Gastroesophageal sphincter (tissue), 4 donors: ENCODE data around the gene MED16. TPM values are rescaled to one million over a fixed set of nuclear protein-coding genes. Genes with fewer than 3 reads are reported as not detected.

Experiments
- ATAC-seq: fragments of 150-250 bp; one replicate; pipeline ENCODE4 v1.9.1; 2016; ENCODE audit warnings: mild to moderate bottlenecking, moderate library complexity
- H3K27ac ChIP-seq, 4 donors: fragments of 200-600 bp; sonication (generic) in 3 of 4; 1 replicate in 3 of 4; 2 replicates in 1 of 4; pipeline ENCODE4 v1.5.1; 2016 to 2019
- H3K27me3 ChIP-seq: fragments of 200-600 bp; sonication (generic); one replicate; pipeline ENCODE4 v1.5.1; 2019
- H3K36me3 ChIP-seq, 2 donors: fragments of 200-600 bp; sonication (generic); one replicate each; pipeline ENCODE4 v1.5.1; 2019; ENCODE audit warnings: control low read depth in 1 of 2
- H3K4me1 ChIP-seq, 3 donors: fragments of 200-600 bp; sonication (generic); 1 replicate in 2 of 3; 2 replicates in 1 of 3; pipeline ENCODE4 v1.5.1; 2016 to 2019; ENCODE audit warnings: control low read depth in 2 of 3
- H3K4me3 ChIP-seq, 2 donors: fragments of 200-600 bp; sonication (generic); one replicate each; pipeline ENCODE4 v1.5.1; 2019; ENCODE audit warnings: mild to moderate bottlenecking in 1 of 2, moderate library complexity in 1 of 2
- H3K9me3 ChIP-seq, 3 donors: fragments of 200-600 bp; sonication (generic); one replicate each; pipeline ENCODE4 v1.5.1; 2017 to 2019; ENCODE audit warnings: control low read depth in 2 of 3
- EP300 ChIP-seq: sonication (generic); formaldehyde crosslinking; IDR thresholded peaks from one replicate; pipeline ENCODE4 v1.6.1; 2017; ENCODE audit warnings: antibody characterized with exemption, mild to moderate bottlenecking
- POLR2A ChIP-seq, 2 donors: fragments of 450-650 bp; IDR thresholded peaks; one replicate each; pipeline ENCODE4 v1.6.1; 2017; ENCODE audit warnings: antibody characterized with exemption in 2 of 2, mild to moderate bottlenecking in 2 of 2, moderate library complexity in 1 of 2
- POLR2AphosphoS5 ChIP-seq: sonication (generic); formaldehyde crosslinking; IDR thresholded peaks from one replicate; pipeline ENCODE4 v1.6.1; 2017; ENCODE audit warnings: antibody characterized with exemption
- WGBS, 2 donors: methylation state at CpG; one replicate each; pipeline ENCODE4 v1.1.5; 2018; ENCODE audit warnings: low coverage in 1 of 2; 5-methylcytosine and 5-hydroxymethylcytosine counted together
- total RNA-seq, 4 donors: library from RNA; depleted of rRNA; stranded (reverse); fragments of >200 nt; gene quantifications; one replicate each; pipeline ENCODE4 v1.1.0, GENCODE V29; 2016
- TF ChIP-seq, protein P1 (sequence below), 4 experiments: fragments of 200-600 bp in 2 of 4; fragments of 450-650 bp in 2 of 4; sonication (generic) in 1 of 4; IDR thresholded peaks; one replicate each; pipeline ENCODE4 v1.5.1; 2017 to 2019; ENCODE audit warnings: antibody characterized with exemption in 4 of 4, mild to moderate bottlenecking in 2 of 4, moderate library complexity in 2 of 4

The MED16 gene
- total RNA-seq, 4 donors from 2014 or later: 20.2 to 40.3 (median 28.1) TPM

DNA sequence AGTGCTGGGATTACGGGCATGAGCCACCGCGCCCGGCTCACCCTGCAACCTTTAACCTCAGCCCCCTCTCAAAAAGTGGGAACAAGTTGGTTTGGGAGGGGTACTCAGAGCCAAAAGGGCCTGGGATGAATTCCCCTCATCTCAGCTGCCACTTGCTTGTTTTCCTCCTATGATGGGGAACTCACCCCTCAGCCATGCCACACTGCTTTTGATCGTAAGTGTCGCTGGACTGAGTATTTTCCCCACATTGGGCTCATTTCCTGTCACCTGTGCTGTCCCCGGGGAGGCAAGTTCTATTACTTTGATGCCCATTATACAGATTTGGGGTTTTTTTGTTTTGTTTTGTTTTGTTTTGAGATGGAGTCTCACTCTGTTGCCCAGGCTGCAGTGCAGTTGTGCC, 13.5 kb upstream of the MED16 start:
- no peak overlapping the region for H3K27ac ChIP-seq
- no peak for TF ChIP-seq POLR2AphosphoS5
- TF ChIP-seq, protein P1, sequence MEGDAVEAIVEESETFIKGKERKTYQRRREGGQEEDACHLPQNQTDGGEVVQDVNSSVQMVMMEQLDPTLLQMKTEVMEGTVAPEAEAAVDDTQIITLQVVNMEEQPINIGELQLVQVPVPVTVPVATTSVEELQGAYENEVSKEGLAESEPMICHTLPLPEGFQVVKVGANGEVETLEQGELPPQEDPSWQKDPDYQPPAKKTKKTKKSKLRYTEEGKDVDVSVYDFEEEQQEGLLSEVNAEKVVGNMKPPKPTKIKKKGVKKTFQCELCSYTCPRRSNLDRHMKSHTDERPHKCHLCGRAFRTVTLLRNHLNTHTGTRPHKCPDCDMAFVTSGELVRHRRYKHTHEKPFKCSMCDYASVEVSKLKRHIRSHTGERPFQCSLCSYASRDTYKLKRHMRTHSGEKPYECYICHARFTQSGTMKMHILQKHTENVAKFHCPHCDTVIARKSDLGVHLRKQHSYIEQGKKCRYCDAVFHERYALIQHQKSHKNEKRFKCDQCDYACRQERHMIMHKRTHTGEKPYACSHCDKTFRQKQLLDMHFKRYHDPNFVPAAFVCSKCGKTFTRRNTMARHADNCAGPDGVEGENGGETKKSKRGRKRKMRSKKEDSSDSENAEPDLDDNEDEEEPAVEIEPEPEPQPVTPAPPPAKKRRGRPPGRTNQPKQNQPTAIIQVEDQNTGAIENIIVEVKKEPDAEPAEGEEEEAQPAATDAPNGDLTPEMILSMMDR (IDR thresholded peaks at IDR 0.05): no peak
- no peak for TF ChIP-seq EP300
- TF ChIP-seq POLR2A (IDR thresholded peaks at IDR 0.05): no peak
- H3K36me3 ChIP-seq: peaks cover 0 to 5% of the 10 kb centered on the region in 2 donors
- no peaks in the 10 kb centered on the region for H3K27me3 ChIP-seq
- 88 to 90% methylated on average over 3 to 7 of the region's 7 CpGs for WGBS, 2 donors
- no peak overlapping the region for H3K4me3 ChIP-seq
- no peaks in the 10 kb centered on the region for H3K9me3 ChIP-seq
- H3K4me1 ChIP-seq: peaks cover 0 to under 1% (median 0%) of the 10 kb centered on the region in 3 donors
- ATAC-seq: no peak

- peaks cover 0 to 19% of the 10 kb centered on the region in 2 donors for H3K36me3 ChIP-seq
- WGBS, 2 donors: 95 to 100% methylated on average over 3 to 8 of the region's 8 CpGs
- no peak overlapping the region for H3K4me3 ChIP-seq
- no peaks in the 10 kb centered on the region for H3K4me1 ChIP-seq
- H3K9me3 ChIP-seq: no peaks in the 10 kb centered on the region
- ATAC-seq: no peak
- no peaks in the 10 kb centered on the region for H3K27me3 ChIP-seq
- no peak for TF ChIP-seq POLR2A (IDR thresholded peaks at IDR 0.05)
- no peak for TF ChIP-seq POLR2AphosphoS5
- TF ChIP-seq, protein P1 (IDR thresholded peaks at IDR 0.05): no peak
- no peak for TF ChIP-seq EP300
- no peak overlapping the region for H3K27ac ChIP-seq
These were observed 11.6 kb upstream of the MED16 start for GRCh38 chr19:904545-904944.

DNA sequence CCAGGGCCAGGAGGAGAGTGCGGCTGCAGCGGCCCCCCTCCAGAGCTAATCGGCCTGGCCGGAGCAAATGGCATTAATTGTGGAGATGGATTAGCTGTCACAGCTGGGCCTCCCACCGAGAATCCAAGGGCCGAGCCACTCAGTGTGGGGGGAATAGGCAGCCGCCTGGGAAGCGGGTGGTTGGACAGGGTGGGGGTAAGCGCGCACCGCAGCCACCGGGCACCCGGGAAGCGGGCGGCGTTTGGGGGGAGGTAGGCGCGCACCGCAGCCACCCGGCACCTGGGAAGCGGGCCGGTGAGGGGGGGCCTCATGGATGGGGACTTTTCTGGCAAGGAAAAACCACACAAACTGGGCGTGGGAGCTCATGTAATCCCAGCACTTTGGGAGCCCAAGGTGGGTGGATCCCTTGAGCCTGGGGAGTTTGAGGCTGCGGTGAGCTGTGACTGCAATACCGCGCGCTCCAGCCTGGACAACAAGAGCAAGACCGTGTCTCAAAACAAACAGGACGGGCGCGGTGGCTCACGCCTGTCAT, 10.3 kb upstream of the MED16 start:
- no peaks in the 10 kb centered on the region for H3K9me3 ChIP-seq
- H3K4me3 ChIP-seq: no peak overlapping the region
- no peak for ATAC-seq
- H3K27me3 ChIP-seq: no peaks in the 10 kb centered on the region
- peaks cover 0 to 31% of the 10 kb centered on the region in 2 donors for H3K36me3 ChIP-seq
- no peaks in the 10 kb centered on the region for H3K4me1 ChIP-seq
- no peak for TF ChIP-seq POLR2A (IDR thresholded peaks at IDR 0.05)
- TF ChIP-seq POLR2AphosphoS5: no peak
- TF ChIP-seq, protein P1 (IDR thresholded peaks at IDR 0.05): no peak
- TF ChIP-seq EP300: no peak
- H3K27ac ChIP-seq: peak overlapping the region in 1 of 4 donors; percentile 0
- 39% methylated on average over 8 of the region's 32 CpGs; no CpG with 5 or more reads in 1 of the 2 donors for WGBS, 2 donors

DNA sequence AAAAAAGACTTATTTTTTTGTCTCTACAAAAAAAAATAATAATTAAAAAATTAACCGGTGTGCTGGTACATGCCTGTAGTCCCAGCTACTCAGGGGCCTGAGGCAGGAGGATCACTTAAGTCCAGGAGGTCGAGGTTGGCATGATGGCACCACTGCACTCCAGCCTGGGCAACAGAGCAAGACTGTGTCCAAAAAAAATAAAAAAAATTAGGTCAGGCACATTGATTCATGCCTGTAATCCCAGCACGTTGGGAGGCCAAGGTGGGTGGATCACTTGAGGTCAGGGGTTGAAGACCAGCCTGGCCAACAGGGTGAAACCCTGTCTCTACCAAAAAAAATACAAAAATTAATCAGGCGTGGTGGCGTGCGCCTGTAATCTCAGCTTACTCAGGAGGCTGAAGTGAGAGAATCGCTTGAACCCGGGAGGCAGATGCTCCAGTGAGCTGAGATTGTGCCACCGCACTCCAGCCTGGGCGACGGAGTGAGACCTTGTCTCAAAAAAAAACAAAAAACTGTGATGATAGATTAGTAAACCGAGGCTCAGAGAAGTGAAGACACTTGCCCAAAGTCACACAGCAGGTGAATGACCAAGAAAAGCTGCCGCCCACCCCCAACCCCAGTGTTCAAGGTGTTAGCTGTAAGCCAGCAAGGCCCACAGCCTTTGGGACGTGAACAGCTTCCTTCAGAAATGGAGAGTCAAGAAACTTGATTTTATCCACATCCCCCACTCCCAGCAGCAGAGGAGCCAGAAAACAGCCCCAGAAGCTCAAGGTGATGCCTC, 9.6 kb upstream of the MED16 start:
- TF ChIP-seq POLR2AphosphoS5 (no peak), EP300 (no peak), POLR2A (IDR thresholded peaks at IDR 0.05) (no peak)
- TF ChIP-seq, protein P1 (IDR thresholded peaks at IDR 0.05): no peak
- WGBS, 2 donors: 74 to 94% methylated on average over 3 to 5 of the region's 14 CpGs
- no peak overlapping the region for H3K4me3 ChIP-seq

GRCh38 chr19:902093-902370, 9.0 kb upstream of the MED16 start:
- no CpG with 5 or more reads among the region's 7 CpGs for WGBS, 2 donors

More for the DNA sequence above, 9.6 kb upstream of the MED16 start:
- Histone ChIP-seq H3K9me3 (no peaks in the 10 kb centered on the region), H3K36me3 (peaks cover 0 to 34% of the 10 kb centered on the region in 2 donors), H3K27me3 (no peaks in the 10 kb centered on the region), H3K27ac (peak overlapping the region in 1 of 4 donors; percentile 0), H3K4me1 (no peaks in the 10 kb centered on the region)
- ATAC-seq: no peak

More at GRCh38 chr19:902093-902370, 9.0 kb upstream of the MED16 start:
- H3K4me1 ChIP-seq: no peaks in the 10 kb centered on the region
- H3K36me3 ChIP-seq: peaks cover 0 to 40% of the 10 kb centered on the region in 2 donors
- H3K4me3 ChIP-seq: no peak overlapping the region
- H3K27me3 ChIP-seq: no peaks in the 10 kb centered on the region
- no peak overlapping the region for H3K27ac ChIP-seq
- no peaks in the 10 kb centered on the region for H3K9me3 ChIP-seq
- TF ChIP-seq POLR2AphosphoS5: no peak
- no peak for TF ChIP-seq EP300
- no peak for TF ChIP-seq POLR2A (IDR thresholded peaks at IDR 0.05)
- TF ChIP-seq, protein P1 (IDR thresholded peaks at IDR 0.05): no peak
- no peak for ATAC-seq
